SK-N-SH treated with all-trans-retinoic acid at 6 μM for 48 hours (cell line): ENCODE data around the gene PNMA1.

Source experiments
- ARNTL ChIP-seq: fragments of 450-650 bp; formaldehyde crosslinking; IDR thresholded peaks from 2 replicates; pipeline ENCODE4 v1.5.0; 2020; ENCODE audit warnings: low read depth, mild to moderate bottlenecking, moderate library complexity, borderline replicate concordance
- OSR1 ChIP-seq: fragments of 250-450 bp; sonication (Bioruptor Pico); IDR thresholded peaks from 2 replicates; pipeline ENCODE4 v1.8.0; 2022; ENCODE audit warnings: moderate library complexity, mild to moderate bottlenecking, inconsistent platforms
- RARB ChIP-seq: fragments of 250-450 bp; sonication (Bioruptor Pico); IDR thresholded peaks from 2 replicates; pipeline ENCODE4 v1.8.0; 2021; ENCODE audit warnings: mild to moderate bottlenecking, moderate library complexity
- SNAI2 ChIP-seq: fragments of 250-450 bp; sonication (Bioruptor Pico); IDR thresholded peaks from 2 replicates; pipeline ENCODE4 v1.5.0; 2020; ENCODE audit warnings: mild to moderate bottlenecking, moderate library complexity
- TOX ChIP-seq: fragments of 250-450 bp; sonication (Bioruptor Pico); IDR thresholded peaks from 2 replicates; pipeline ENCODE4 v1.8.0; 2021; ENCODE audit warnings: mild to moderate bottlenecking, moderate library complexity, borderline replicate concordance
- ZNF70 ChIP-seq: fragments of 450-650 bp; formaldehyde crosslinking; IDR thresholded peaks from 2 replicates; pipeline ENCODE4 v1.5.0; 2020; ENCODE audit warnings: mild to moderate bottlenecking, moderate library complexity
- TF ChIP-seq, protein P1 (sequence below): fragments of 250-450 bp; sonication (Bioruptor Pico); IDR thresholded peaks from 2 replicates; pipeline ENCODE4 v1.5.1; 2020; ENCODE audit warnings: low read depth, mild to moderate bottlenecking, moderate library complexity

DNA sequence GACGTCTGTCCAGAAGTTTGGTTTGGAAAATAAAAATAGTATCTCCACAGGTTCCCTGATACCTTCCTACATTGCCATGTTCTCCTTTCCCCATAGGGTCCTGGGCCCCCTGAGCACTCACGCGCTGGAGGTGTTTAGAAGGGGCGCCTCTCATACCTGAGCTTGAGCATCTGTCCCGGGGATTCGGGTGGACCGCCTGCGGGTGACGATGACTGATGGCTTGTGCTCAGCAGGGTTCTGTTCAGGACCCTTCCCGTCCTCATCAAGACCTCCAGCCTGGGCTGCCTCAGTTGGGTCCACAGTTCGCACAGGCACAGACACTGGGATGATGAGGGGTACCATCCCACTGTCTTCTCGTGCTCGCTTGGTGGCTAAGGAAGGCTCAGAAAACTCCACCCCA, 22.7 kb upstream of the PNMA1 start:
- no peak for TF ChIP-seq ZNF70 (CRISPR knock-in tag)
- TF ChIP-seq OSR1 (CRISPR knock-in tag): no peak
- TF ChIP-seq RARB (CRISPR knock-in tag): no peak
- no peak for TF ChIP-seq SNAI2 (CRISPR knock-in tag)
- TF ChIP-seq, protein P1, sequence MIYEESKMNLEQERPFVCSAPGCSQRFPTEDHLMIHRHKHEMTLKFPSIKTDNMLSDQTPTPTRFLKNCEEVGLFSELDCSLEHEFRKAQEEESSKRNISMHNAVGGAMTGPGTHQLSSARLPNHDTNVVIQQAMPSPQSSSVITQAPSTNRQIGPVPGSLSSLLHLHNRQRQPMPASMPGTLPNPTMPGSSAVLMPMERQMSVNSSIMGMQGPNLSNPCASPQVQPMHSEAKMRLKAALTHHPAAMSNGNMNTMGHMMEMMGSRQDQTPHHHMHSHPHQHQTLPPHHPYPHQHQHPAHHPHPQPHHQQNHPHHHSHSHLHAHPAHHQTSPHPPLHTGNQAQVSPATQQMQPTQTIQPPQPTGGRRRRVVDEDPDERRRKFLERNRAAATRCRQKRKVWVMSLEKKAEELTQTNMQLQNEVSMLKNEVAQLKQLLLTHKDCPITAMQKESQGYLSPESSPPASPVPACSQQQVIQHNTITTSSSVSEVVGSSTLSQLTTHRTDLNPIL (CRISPR knock-in tag): no peak
- TF ChIP-seq ARNTL (CRISPR knock-in tag): no peak
- no peak for TF ChIP-seq TOX
